Tibial artery (tissue), 4 donors: ENCODE results near the gene A4GALT.

Experiments used
- DNase-seq, 2 donors: peaks; one replicate each; pipeline ENCODE4 v3.0.0-alpha.2; 2019
- H3K27ac ChIP-seq, 2 donors: fragments of 200-600 bp; sonication (generic) in 1 of 2; 1 replicate in 1 of 2; 2 replicates in 1 of 2; pipeline ENCODE4 v1.5.1; 2018 to 2019; ENCODE audit warnings: mild to moderate bottlenecking in 1 of 2
- H3K27me3 ChIP-seq, 2 donors: fragments of 200-600 bp; sonication (generic) in 1 of 2; one replicate each; pipeline versions ENCODE4 v1.5.1 to v1.6.0; 2016 to 2019
- H3K36me3 ChIP-seq, 3 donors: fragments of 200-600 bp; sonication (generic) in 2 of 3; one replicate each; pipeline ENCODE4 v1.5.1; 2016 to 2019; ENCODE audit warnings: mild to moderate bottlenecking in 2 of 3
- H3K4me1 ChIP-seq, 4 donors: fragments of 200-600 bp; sonication (generic) in 2 of 4; 1 replicate in 3 of 4; 2 replicates in 1 of 4; pipeline ENCODE4 v1.5.1; 2016 to 2019
- H3K4me3 ChIP-seq, 2 donors: fragments of 200-600 bp; sonication (generic) in 1 of 2; 1 replicate in 1 of 2; 2 replicates in 1 of 2; pipeline ENCODE4 v1.5.1; 2018 to 2019; ENCODE audit warnings: mild to moderate bottlenecking in 2 of 2
- H3K9me3 ChIP-seq, 3 donors: fragments of 200-600 bp; sonication (generic) in 1 of 3; one replicate each; pipeline ENCODE4 v1.5.1; 2016 to 2019
- CTCF ChIP-seq, 2 experiments: fragments of 200-600 bp in 1 of 2; fragments of 450-650 bp in 1 of 2; IDR thresholded peaks; one replicate each; pipeline ENCODE4 v1.5.1; 2017 to 2019; ENCODE audit warnings: antibody characterized with exemption in 2 of 2, mild to moderate bottlenecking in 1 of 2, moderate library complexity in 1 of 2
- intact Hi-C: fragments of 100-400 bp; cut with DNase I; formaldehyde crosslinking; loops from one replicate; pipeline ENCODE4 v1.15.0; 2023; ENCODE audit warnings: low total_unique reads

The A4GALT gene

GRCh38 chr22:42651134-42651533 is 69.5 kb downstream of the A4GALT start:
- H3K4me3 ChIP-seq, result no peak overlapping the region
- no peak overlapping the region for H3K27ac ChIP-seq
- no peak for TF ChIP-seq CTCF (IDR thresholded peaks at IDR 0.05)
- no peaks in the 10 kb centered on the region for H3K27me3 ChIP-seq
- peaks cover 8 to 28% (median 26%) of the 10 kb centered on the region in 4 donors for H3K4me1 ChIP-seq
- no peaks in the 10 kb centered on the region for H3K36me3 ChIP-seq
- no peak for DNase-seq
- intact Hi-C loops, result no loop called here
- H3K9me3 ChIP-seq, result no peaks in the 10 kb centered on the region

- no peak for TF ChIP-seq CTCF (IDR thresholded peaks at IDR 0.05)
- Histone ChIP-seq H3K27ac (peak within 1 kb of the TSS; percentile 99 to 100), H3K36me3 (no peaks in the 10 kb centered on the region), H3K9me3 (no peaks in the 10 kb centered on the region), H3K27me3 (no peaks in the 10 kb centered on the region), H3K4me1 (peaks cover 13 to 44% (median 43%) of the 10 kb centered on the region in 4 donors), H3K4me3 (peak within 1 kb of the TSS; percentile 99)
- intact Hi-C loops, result no loop called here
- peak; percentile 73 to 91 for DNase-seq
Measured at GRCh38 chr22:42649246-42650099, 71.2 kb downstream of the A4GALT start, which contains the start of gene CYB5R3. Gene CYB5R3 (minus strand): TSS chr22:42649392. CDS start chr22:42649315, 77 bp downstream.

GRCh38 chr22:42648368-42649245 is 72.1 kb downstream of the A4GALT start:
- peaks cover 18 to 53% (median 51%) of the 10 kb centered on the region in 4 donors for H3K4me1 ChIP-seq
- TF ChIP-seq CTCF (IDR thresholded peaks at IDR 0.05), result no peak
- peak; percentile 45 to 77 for DNase-seq
- no peaks in the 10 kb centered on the region for H3K9me3 ChIP-seq
- no peaks in the 10 kb centered on the region for H3K27me3 ChIP-seq
- H3K27ac ChIP-seq, result peak overlapping the region; percentile 99 to 100
- intact Hi-C loops, result no loop called here
- H3K4me3 ChIP-seq, result peak overlapping the region; percentile 99
- H3K36me3 ChIP-seq, result no peaks in the 10 kb centered on the region

GRCh38 chr22:42648017-42648367 is 72.7 kb downstream of the A4GALT start:
- intact Hi-C loops, result no loop called here
- Histone ChIP-seq H3K36me3 (no peaks in the 10 kb centered on the region), H3K27ac (peak overlapping the region; percentile 99 to 100), H3K27me3 (no peaks in the 10 kb centered on the region), H3K4me1 (peaks cover 18 to 59% (median 57%) of the 10 kb centered on the region in 4 donors), H3K9me3 (no peaks in the 10 kb centered on the region), H3K4me3 (peak overlapping the region; percentile 99)
- no peak for TF ChIP-seq CTCF (IDR thresholded peaks at IDR 0.05)
- DNase-seq, result no peak

GRCh38 chr22:42646569-42647525 is 73.8 kb downstream of the A4GALT start:
- Histone ChIP-seq H3K27me3 (no peaks in the 10 kb centered on the region), H3K9me3 (no peaks in the 10 kb centered on the region), H3K27ac (peak overlapping the region; percentile 99 to 100), H3K36me3 (no peaks in the 10 kb centered on the region), H3K4me3 (peak overlapping the region; percentile 99), H3K4me1 (peaks cover 18 to 71% (median 65%) of the 10 kb centered on the region in 4 donors)
- peak in 1 of 2 donors; percentile 88 for DNase-seq
- intact Hi-C loops, result no loop called here
- no peak for TF ChIP-seq CTCF (IDR thresholded peaks at IDR 0.05)
